ENCODE results near the gene ARID3C. TPM values are rescaled to one million over a fixed set of nuclear protein-coding genes. Genes with fewer than 3 reads are reported as not detected.
A peak's percentile ranks its signal among the peaks of the same experiment; 100 is the strongest.

Gene ARID3C
- total RNA-seq, 2 experiments from 2014 or later: 0.29 to 0.37 TPM

DNA sequence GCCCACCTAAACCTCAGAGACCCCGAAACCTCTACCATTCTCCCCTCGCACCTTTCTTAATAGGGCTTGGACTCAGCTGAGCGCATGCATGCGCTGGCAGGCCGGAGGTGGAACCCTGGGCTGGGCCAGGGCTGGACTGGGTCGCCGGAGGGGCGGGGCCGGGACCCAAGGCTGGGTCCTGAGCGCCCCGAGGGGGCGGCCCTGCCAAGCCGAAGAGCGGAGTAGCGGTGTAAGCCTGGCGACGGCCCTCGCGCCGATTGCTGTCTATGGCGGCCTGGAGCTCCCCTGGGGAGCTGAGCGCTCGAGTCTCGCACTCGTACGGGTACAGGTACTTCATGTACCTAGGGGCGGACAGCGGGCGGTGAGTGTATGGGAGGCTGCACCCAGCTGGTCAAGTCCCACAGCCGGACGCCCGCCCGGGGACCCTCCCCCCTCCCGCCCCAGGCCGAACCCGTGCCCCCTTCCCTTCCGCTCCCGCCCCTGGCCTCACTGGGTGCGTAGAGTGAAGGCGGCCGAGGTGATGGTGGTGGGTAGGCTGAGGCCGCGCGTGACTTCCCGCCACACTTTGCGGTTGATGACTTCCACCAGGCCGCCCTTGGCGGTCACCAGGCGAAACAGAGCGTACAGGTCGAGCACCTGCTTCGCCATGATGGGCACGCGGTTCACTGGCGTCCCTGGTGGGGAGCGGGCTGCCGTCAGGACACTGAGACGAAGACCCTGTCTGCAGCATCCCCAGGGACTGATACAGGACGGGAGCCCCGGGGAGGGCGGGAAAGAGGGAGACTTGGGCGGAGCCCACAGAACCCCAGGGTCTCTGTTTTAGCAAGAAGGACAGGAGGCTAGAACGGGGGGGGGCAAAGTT is 5.3 kb downstream of the ARID3C start:
- peak; percentile 34 for DNase-seq
- H3K4me3 Mint-ChIP-seq: peak overlapping the region; percentile 17
- intact Hi-C loops (cut with micrococcal nuclease): no loop called here
- peaks cover 27% of the 10 kb centered on the region for H3K4me1 Mint-ChIP-seq (ENCODE audit: low read depth)
- no peaks in the 10 kb centered on the region for H3K9me3 Mint-ChIP-seq
- H3K27me3 Mint-ChIP-seq (ENCODE audit: low read depth): peaks cover 49% of the 10 kb centered on the region
- no peak overlapping the region for H3K27ac Mint-ChIP-seq
- H3K36me3 Mint-ChIP-seq (ENCODE audit: low read depth): no peaks in the 10 kb centered on the region
- CTCF ChIA-PET: interaction anchor here (1.0 to 4.5 kb wide), 4 partner anchors 10 to 20 kb away, joined by 3 to 62 read pairs (median 12); no protein-coding TSS in a partner anchor

GRCh38 chr9:34620061-34620994 is 8.5 kb downstream of the ARID3C start, which contains the start of gene DCTN3:
DCTN3 (minus strand) TSS chr9:34620495; CDS start chr9:34620464, 31 bp downstream.
- peaks cover 21% of the 10 kb centered on the region for H3K4me1 Mint-ChIP-seq (ENCODE audit: low read depth)
- H3K4me3 Mint-ChIP-seq: peak within 1 kb of the TSS; percentile 89
- peaks cover 8% of the 10 kb centered on the region for H3K36me3 Mint-ChIP-seq (ENCODE audit: low read depth)
- H3K9me3 Mint-ChIP-seq: no peaks in the 10 kb centered on the region
- peaks cover 20% of the 10 kb centered on the region for H3K27me3 Mint-ChIP-seq (ENCODE audit: low read depth)
- peak; percentile 96 for DNase-seq
- H3K27ac Mint-ChIP-seq: peak within 1 kb of the TSS; percentile 39
- intact Hi-C loops (cut with micrococcal nuclease): loop anchor here (1.0 kb wide), 2 partner anchors 8 to 14 kb away; partner anchors contain the start of gene RPP25L
- CTCF ChIA-PET: interaction anchor here (0.5 to 4.5 kb wide), 12 partner anchors 8 to 539 kb away, joined by 3 to 62 read pairs (median 4); partner anchors contain the start of genes ARID3C and RPP25L

DNA sequence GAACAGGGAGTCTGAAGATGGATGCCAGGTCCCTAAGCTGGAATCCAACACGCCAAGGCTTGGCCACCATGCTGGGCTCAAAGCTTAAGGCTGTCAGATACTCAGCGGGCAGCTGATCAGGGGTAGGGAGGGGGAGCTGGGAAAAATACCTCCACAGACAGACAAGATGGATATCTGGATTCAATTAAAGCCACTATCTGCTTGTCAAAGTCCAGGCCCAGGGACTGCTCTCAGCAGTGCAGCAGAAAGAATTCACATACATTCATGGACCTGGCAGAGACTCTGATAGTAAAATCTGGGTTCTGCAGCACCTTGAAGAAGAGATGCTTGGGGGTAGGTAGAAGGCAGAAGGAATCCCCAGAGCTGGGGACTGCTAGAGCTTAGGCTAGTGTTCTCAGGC is 13.7 kb downstream of the ARID3C start:
- Mint-ChIP-seq H3K4me3 (no peak overlapping the region), H3K27me3 (ENCODE audit: low read depth) (no peaks in the 10 kb centered on the region)
- intact Hi-C loops (cut with micrococcal nuclease): no loop called here

GRCh38 chr9:34612788-34613390 is 16.0 kb downstream of the ARID3C start:
- CTCF ChIA-PET: interaction anchor here (0.6 to 8.4 kb wide), 13 partner anchors 10 to 90 kb away, joined by 3 to 123 read pairs (median 4); partner anchors contain the start of genes GALT and SIGMAR1
- Mint-ChIP-seq H3K36me3 (ENCODE audit: low read depth) (peaks cover 8% of the 10 kb centered on the region), H3K27me3 (ENCODE audit: low read depth) (no peaks in the 10 kb centered on the region), H3K27ac (peak overlapping the region; percentile 63), H3K4me1 (ENCODE audit: low read depth) (peaks cover 21% of the 10 kb centered on the region), H3K9me3 (no peaks in the 10 kb centered on the region), H3K4me3 (peak overlapping the region; percentile 87)
- peak; percentile 78 for DNase-seq
- intact Hi-C loops (cut with micrococcal nuclease): loop anchor here (1.0 kb wide), 5 partner anchors 7 to 155 kb away; partner anchors contain the start of genes DCTN3, DNAI1 and FAM219A

More for the DNA sequence above, 13.7 kb downstream of the ARID3C start:
- Mint-ChIP-seq H3K36me3 (ENCODE audit: low read depth) (peaks cover 8% of the 10 kb centered on the region), H3K4me1 (ENCODE audit: low read depth) (peaks cover 30% of the 10 kb centered on the region), H3K27ac (no peak overlapping the region), H3K9me3 (no peaks in the 10 kb centered on the region)
- no peak for DNase-seq
- CTCF ChIA-PET: interaction anchor here (1.1 to 8.4 kb wide), 3 partner anchors 21 to 87 kb away, joined by 3 to 123 read pairs (median 5); partner anchors contain the start of gene SIGMAR1

DNA sequence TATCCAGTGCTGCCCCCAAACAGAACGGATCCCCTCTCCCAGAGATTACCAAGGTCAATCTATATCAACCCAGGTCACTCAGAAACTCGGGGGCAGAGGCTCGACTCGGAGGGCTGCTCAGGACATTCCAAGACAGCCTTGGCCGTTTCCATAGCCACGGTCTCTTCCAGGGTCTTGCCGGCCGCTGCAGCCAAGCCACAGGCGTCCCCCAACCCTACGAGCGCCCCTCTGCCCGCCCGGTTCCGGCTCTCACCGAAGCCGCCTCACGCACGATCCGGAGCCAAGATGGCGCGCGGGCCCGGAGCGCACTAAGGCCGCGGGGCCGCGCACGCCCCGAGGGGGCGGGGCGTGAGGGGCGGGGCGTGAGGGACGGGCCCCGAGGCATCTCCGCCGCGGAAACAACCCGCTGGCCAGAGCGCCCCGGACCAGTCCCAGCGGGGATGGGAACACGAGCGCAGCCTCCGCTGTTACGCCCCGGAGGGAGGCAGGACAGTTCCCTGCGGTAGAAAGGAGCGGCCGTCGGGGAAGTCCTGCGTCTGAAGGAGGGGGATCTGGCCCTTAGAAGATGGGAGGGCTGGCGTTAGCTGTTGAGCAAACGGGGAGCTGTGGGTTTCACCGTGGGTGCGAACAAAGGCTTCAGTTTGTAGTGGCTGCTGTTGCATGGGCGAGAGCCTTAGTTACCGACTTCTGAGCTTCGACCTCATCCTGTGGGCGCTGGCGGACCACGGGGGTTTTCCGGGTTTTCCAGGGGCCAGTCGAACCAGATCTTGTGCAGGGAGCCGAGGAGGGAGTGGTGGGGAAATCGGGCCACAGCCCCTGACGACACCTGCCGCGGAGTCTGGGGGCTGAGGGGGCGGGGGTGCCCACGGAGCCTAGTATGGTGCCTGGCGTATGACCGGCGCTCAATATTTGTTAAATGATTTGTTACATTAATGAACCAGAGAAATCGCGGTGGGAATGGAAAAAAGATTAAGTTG is 16.8 kb downstream of the ARID3C start, which contains the start of gene RPP25L:
Gene RPP25L (minus strand): TSS at position 287 of the 977 bp plus-strand sequence. CDS start 801 bp downstream, outside the sequence.
- peak; percentile 80 for DNase-seq
- CTCF ChIA-PET: interaction anchor here (0.7 to 8.4 kb wide), 10 partner anchors 8 to 277 kb away, joined by 3 to 123 read pairs (median 4); partner anchors contain the start of genes DCTN3, GALT and SIGMAR1
- Mint-ChIP-seq H3K27ac (peak within 1 kb of the TSS; percentile 83), H3K9me3 (no peaks in the 10 kb centered on the region), H3K4me1 (ENCODE audit: low read depth) (peaks cover 21% of the 10 kb centered on the region), H3K4me3 (peak within 1 kb of the TSS; percentile 87), H3K27me3 (ENCODE audit: low read depth) (no peaks in the 10 kb centered on the region), H3K36me3 (ENCODE audit: low read depth) (peaks cover 6% of the 10 kb centered on the region)
- intact Hi-C loops (cut with micrococcal nuclease): loop anchor here (1.0 kb wide), 5 partner anchors 8 to 154 kb away; partner anchors contain the start of genes DCTN3, DNAI1 and FAM219A

GRCh38 chr9:34611251-34611810 is 17.5 kb downstream of the ARID3C start:
- Mint-ChIP-seq H3K4me3 (peak overlapping the region; percentile 87), H3K27me3 (ENCODE audit: low read depth) (no peaks in the 10 kb centered on the region), H3K9me3 (no peaks in the 10 kb centered on the region), H3K36me3 (ENCODE audit: low read depth) (peaks cover 2% of the 10 kb centered on the region), H3K4me1 (ENCODE audit: low read depth) (peaks cover 21% of the 10 kb centered on the region), H3K27ac (peak overlapping the region; percentile 83)
- no peak for DNase-seq
- intact Hi-C loops (cut with micrococcal nuclease): no loop called here
- CTCF ChIA-PET: interaction anchor here (0.7 to 8.4 kb wide), 7 partner anchors 9 to 276 kb away, joined by 3 to 123 read pairs (median 3); partner anchors contain the start of genes DCTN3 and SIGMAR1

GRCh38 chr9:34610434-34611206 is 18.2 kb downstream of the ARID3C start:
- DNase-seq: no peak
- H3K27ac Mint-ChIP-seq: no peak overlapping the region

DNA sequence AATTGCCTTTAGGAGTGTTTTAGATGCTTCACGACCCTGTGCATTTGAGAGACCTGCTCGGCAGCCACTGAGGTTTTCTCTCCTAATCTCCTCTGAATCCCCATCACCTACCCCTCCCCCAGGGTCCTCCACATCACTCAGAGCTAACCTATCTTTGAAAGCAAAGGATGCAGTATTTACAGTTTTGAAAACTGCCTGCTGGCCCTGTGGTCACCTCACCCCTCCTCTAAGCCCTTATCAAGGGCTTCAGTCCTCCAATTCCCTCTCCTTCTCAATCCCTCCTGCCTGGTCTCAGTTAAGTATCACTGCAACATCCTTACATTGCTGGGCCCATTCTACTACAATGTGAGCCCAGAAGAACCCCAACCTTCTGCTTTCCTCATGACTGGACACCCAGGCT is 21.5 kb downstream of the ARID3C start:
- no peak for DNase-seq
- Mint-ChIP-seq H3K4me1 (ENCODE audit: low read depth) (peaks cover 15% of the 10 kb centered on the region), H3K9me3 (no peaks in the 10 kb centered on the region), H3K4me3 (no peak overlapping the region), H3K36me3 (ENCODE audit: low read depth) (no peaks in the 10 kb centered on the region), H3K27me3 (ENCODE audit: low read depth) (no peaks in the 10 kb centered on the region), H3K27ac (no peak overlapping the region)
- intact Hi-C loops (cut with micrococcal nuclease): loop anchor here (10.0 kb wide), 1 partner anchor 273 kb away; no protein-coding TSS in a partner anchor
- CTCF ChIA-PET: interaction anchor here (0.6 to 8.3 kb wide), 4 partner anchors 13 to 147 kb away, joined by 3 to 64 read pairs (median 3); partner anchors contain the start of genes DCTN3 and SIGMAR1

More at GRCh38 chr9:34610434-34611206, 18.2 kb downstream of the ARID3C start:
- no peaks in the 10 kb centered on the region for H3K9me3 Mint-ChIP-seq
- intact Hi-C loops (cut with micrococcal nuclease): no loop called here
- H3K36me3 Mint-ChIP-seq (ENCODE audit: low read depth): no peaks in the 10 kb centered on the region
- H3K4me3 Mint-ChIP-seq: peak overlapping the region; percentile 87
- H3K27me3 Mint-ChIP-seq (ENCODE audit: low read depth): no peaks in the 10 kb centered on the region
- CTCF ChIA-PET: interaction anchor here (0.6 to 8.4 kb wide), 7 partner anchors 8 to 355 kb away, joined by 3 to 123 read pairs (median 3); partner anchors contain the start of genes DCTN3 and SIGMAR1
- peaks cover 21% of the 10 kb centered on the region for H3K4me1 Mint-ChIP-seq (ENCODE audit: low read depth)

DNA sequence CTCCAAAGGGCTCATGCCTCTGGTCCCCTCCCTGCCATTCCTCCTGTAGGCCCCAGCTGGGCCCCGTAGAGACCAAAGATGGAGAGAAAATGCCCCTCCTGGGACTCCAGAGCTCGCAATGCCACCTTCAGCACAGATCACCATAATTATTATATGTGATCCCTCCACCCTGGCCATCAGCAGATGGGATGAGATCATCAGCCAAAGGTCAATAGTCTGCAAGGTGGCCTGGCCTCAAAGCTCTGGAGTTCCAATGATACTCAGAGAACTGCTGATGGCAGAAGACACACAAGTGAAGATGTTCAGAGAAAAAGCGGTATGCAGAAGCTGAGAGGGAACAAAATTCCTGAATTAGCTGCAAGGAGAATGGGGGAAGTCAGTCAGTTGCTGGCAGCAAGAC is 22.0 kb downstream of the ARID3C start:
- intact Hi-C loops (cut with micrococcal nuclease): loop anchor here (10.0 kb wide), 1 partner anchor 272 kb away; no protein-coding TSS in a partner anchor
- Mint-ChIP-seq H3K9me3 (no peaks in the 10 kb centered on the region), H3K4me3 (no peak overlapping the region), H3K4me1 (ENCODE audit: low read depth) (peaks cover 13% of the 10 kb centered on the region), H3K27ac (no peak overlapping the region), H3K27me3 (ENCODE audit: low read depth) (no peaks in the 10 kb centered on the region), H3K36me3 (ENCODE audit: low read depth) (no peaks in the 10 kb centered on the region)
- CTCF ChIA-PET: interaction anchor here (0.6 to 8.3 kb wide), 5 partner anchors 13 to 204 kb away, joined by 3 to 64 read pairs (median 8); partner anchors contain the start of genes DCTN3 and SIGMAR1
- no peak for DNase-seq
